HepG2 (cell line): Measurements from ENCODE around the gene SBDS. TPM values are rescaled to one million over a fixed set of nuclear protein-coding genes. Genes with fewer than 3 reads are reported as not detected.
"Not testable (repeated sequence)": the region's sequence is repeated elsewhere in the genome, so short reads cannot be mapped to it uniquely, and the experiment has no call there.

Experiments used
- ATAC-seq: fragments of 200-7000 bp; cut with Tn5 transposase; 3 replicates; pipeline ENCODE4 v1.9.1; 2020; ENCODE audit warnings: mild to moderate bottlenecking, moderate library complexity
- BruUV-seq: library from RNA; stranded (reverse); fragments of 400-500 nt; replicated peaks from 2 replicates; lab custom pipeline; 2021; lab: Mats Ljungman, UMichigan
- CTCF ChIA-PET: fragments of 300-600 bp; formaldehyde crosslinking; extraction: SDS; loops from one replicate; lab custom pipeline; 2021; ENCODE audit warnings: low total read pairs, inconsistent platforms, low intra/inter-chr PET ratio; lab: Yijun Ruan, JAX
- POLR2A ChIA-PET: fragments of 350-600 bp; sonication (Branson Sonifier 250); formaldehyde crosslinking; loops from one replicate; lab custom pipeline; 2020; ENCODE audit warnings: antibody characterized with exemption, inconsistent platforms; lab: Yijun Ruan, JAX
- DNase-seq: peaks from one replicate; pipeline ENCODE4 v3.0.0-alpha.2; 2015; ENCODE audit warnings: low spot score
- FAIRE-seq: peaks from 3 replicates; lab custom pipeline; 2011; peaks lifted over from hg19 to GRCh38; lab: Jason Lieb, UNC
- H2AFZ ChIP-seq: one replicate; pipeline ENCODE4 v1.6.1; 2011; ENCODE audit warnings: low read length, inconsistent platforms
- H3K27ac ChIP-seq: fragments of 300-600 bp; 3 replicates; pipeline ENCODE4 v1.8.0; 2011; ENCODE audit warnings: mixed run types, mild to moderate bottlenecking, mixed read lengths, low read length, inconsistent platforms; ENCODE audit not compliant: insufficient read depth; ENCODE audit errors: extremely low read length
- H3K27me3 ChIP-seq, 2 experiments: fragments of 200-600 bp in 1 of 2; 2 replicates in 1 of 2; 3 replicates in 1 of 2; pipeline versions ENCODE4 v1.6.0 to v1.8.0; 2011; ENCODE audit warnings: low read length in 2 of 2, mild to moderate bottlenecking in 2 of 2, moderate library complexity in 2 of 2, inconsistent platforms in 1 of 2; ENCODE audit not compliant: insufficient read depth in 2 of 2, control insufficient read depth in 1 of 2
- H3K36me3 ChIP-seq, 2 experiments: fragments of 200-600 bp in 1 of 2; replicated peaks in 1 of 2; 2 replicates in 1 of 2; 3 replicates in 1 of 2; pipeline versions ENCODE4 v1.5.1 to v1.8.0; 2011; ENCODE audit warnings: low read length in 2 of 2, inconsistent platforms in 1 of 2; ENCODE audit not compliant: insufficient read depth in 2 of 2, control insufficient read depth in 1 of 2
- H3K4me1 ChIP-seq: 2 replicates; pipeline ENCODE4 v1.5.1; 2012; ENCODE audit warnings: low read length, inconsistent platforms; ENCODE audit not compliant: insufficient read depth
- H3K4me2 ChIP-seq: 2 replicates; pipeline ENCODE4 v1.6.0; 2011; ENCODE audit warnings: low read depth, low read length, inconsistent platforms
- H3K4me3 ChIP-seq, 3 experiments: fragments of 200-600 bp in 1 of 3; sonication (generic), shearing (Covaris generic) in 1 of 3; replicated peaks in 1 of 3; 2 replicates each; pipeline ENCODE4 v1.5.1; 2011 to 2016; ENCODE audit warnings: low read length in 3 of 3, inconsistent platforms in 2 of 3, low read depth in 2 of 3, mild to moderate bottlenecking in 2 of 3, control low read depth in 1 of 3, mixed read lengths in 1 of 3; ENCODE audit not compliant: insufficient read depth in 1 of 3
- H3K79me2 ChIP-seq: one replicate; pipeline ENCODE4 v1.6.1; 2011; ENCODE audit warnings: low read length, inconsistent platforms; ENCODE audit not compliant: insufficient read depth
- H3K9ac ChIP-seq: 2 replicates; pipeline ENCODE4 v1.6.0; 2011; ENCODE audit warnings: mild to moderate bottlenecking, low read depth, low read length, inconsistent platforms; ENCODE audit not compliant: insufficient read depth
- H3K9me3 ChIP-seq: 2 replicates; pipeline ENCODE4 v1.5.1; 2012; ENCODE audit warnings: mild to moderate bottlenecking, low read length
- H4K20me1 ChIP-seq: 2 replicates; pipeline ENCODE4 v1.6.0; 2011; ENCODE audit warnings: inconsistent platforms, mild to moderate bottlenecking, low read length, moderate library complexity; ENCODE audit not compliant: insufficient read depth
- BCL6 ChIP-seq: IDR thresholded peaks from 2 replicates; pipeline ENCODE4 v1.6.1; 2016; ENCODE audit warnings: missing genetic modification reagents, missing compliant biosample characterization
- MEF2D ChIP-seq: sonication (generic); formaldehyde crosslinking; IDR thresholded peaks from 2 replicates; pipeline ENCODE4 v1.5.1; 2020; ENCODE audit warnings: mild to moderate bottlenecking, missing genetic modification reagents
- NFYB ChIP-seq: sonication (generic); formaldehyde crosslinking; IDR thresholded peaks from 2 replicates; pipeline ENCODE4 v1.4.0; 2020; ENCODE audit warnings: missing genetic modification reagents
- PHF8 ChIP-seq: sonication (generic); formaldehyde crosslinking; IDR thresholded peaks from 2 replicates; pipeline ENCODE4 v1.5.0; 2020; ENCODE audit warnings: missing genetic modification reagents
- RFXAP ChIP-seq: sonication (generic); formaldehyde crosslinking; IDR thresholded peaks from 2 replicates; pipeline ENCODE4 v1.4.0; 2020; ENCODE audit warnings: missing genetic modification reagents, borderline replicate concordance
- SP2 ChIP-seq: sonication (generic); formaldehyde crosslinking; IDR thresholded peaks from 2 replicates; pipeline ENCODE4 v1.5.1; 2020; ENCODE audit warnings: mild to moderate bottlenecking, missing genetic modification reagents
- STAG1 ChIP-seq: sonication (generic); formaldehyde crosslinking; IDR thresholded peaks from 2 replicates; pipeline ENCODE4 v1.4.0; 2020; ENCODE audit warnings: missing genetic modification reagents
- TGIF2 ChIP-seq: IDR thresholded peaks from 2 replicates; pipeline ENCODE4 v1.6.1; 2016; ENCODE audit warnings: control low read depth, missing compliant biosample characterization
- WGBS: methylation state at CpG from one replicate; pipeline ENCODE4 v1.1.6; 2017; ENCODE audit warnings: low lambda C conversion rate; 5-methylcytosine and 5-hydroxymethylcytosine counted together
- in situ Hi-C: cut with HindIII; loops from 2 replicates; pipeline ENCODE4 v1.10.0; 2017; ENCODE audit warnings: low pct_unique_long_range_greater_than_20kb; ENCODE audit not compliant: extremely low pct_ligation_motif_present
- intact Hi-C: fragments of 100-400 bp; cut with micrococcal nuclease; formaldehyde crosslinking; loops from one replicate; pipeline ENCODE4 v1.10.0; 2022; ENCODE audit not compliant: unreplicated experiment
- polyA plus RNA-seq, 8 experiments: library from polyadenylated mRNA; depleted of rRNA in 3 of 8; stranded (reverse) in 7 of 8; unstranded in 1 of 8; fragments of >200 nt; fragmentation: Illumina TruSeq in 4 of 8; extraction: Trizol in 4 of 8; gene quantifications; 2 replicates each; pipeline versions ENCODE4 v1.2.1 to v1.2.3, GENCODE V29; 2011 to 2016; ENCODE audit warnings: low read depth in 4 of 8, missing spikeins in 1 of 8, mixed read lengths in 1 of 8; ENCODE audit not compliant: insufficient read depth in 1 of 8
- total RNA-seq, 5 experiments: library from RNA; depleted of rRNA; stranded (reverse); fragments of >200 nt; fragmentation: Illumina TruSeq; extraction: Trizol; gene quantifications; 2 replicates each; pipeline ENCODE4 v1.2.3, GENCODE V29; 2016; ENCODE audit warnings: low read depth in 1 of 5
- TF ChIP-seq, protein P1 (sequence below): sonication (generic); formaldehyde crosslinking; IDR thresholded peaks from 2 replicates; pipeline ENCODE4 v1.5.0; 2020; ENCODE audit warnings: mild to moderate bottlenecking, missing genetic modification reagents, moderate library complexity
- TF ChIP-seq, protein P2 (sequence below): sonication (generic); formaldehyde crosslinking; IDR thresholded peaks from 2 replicates; pipeline ENCODE4 v1.5.1; 2020; ENCODE audit warnings: mild to moderate bottlenecking, missing genetic modification reagents, moderate library complexity

Gene SBDS
- total and polyA plus RNA-seq, 2 of the 13 experiments (the other 11 are each of a cell fraction or from before 2014, with no cell fraction given), result 39.1 to 79.3 TPM

DNA sequence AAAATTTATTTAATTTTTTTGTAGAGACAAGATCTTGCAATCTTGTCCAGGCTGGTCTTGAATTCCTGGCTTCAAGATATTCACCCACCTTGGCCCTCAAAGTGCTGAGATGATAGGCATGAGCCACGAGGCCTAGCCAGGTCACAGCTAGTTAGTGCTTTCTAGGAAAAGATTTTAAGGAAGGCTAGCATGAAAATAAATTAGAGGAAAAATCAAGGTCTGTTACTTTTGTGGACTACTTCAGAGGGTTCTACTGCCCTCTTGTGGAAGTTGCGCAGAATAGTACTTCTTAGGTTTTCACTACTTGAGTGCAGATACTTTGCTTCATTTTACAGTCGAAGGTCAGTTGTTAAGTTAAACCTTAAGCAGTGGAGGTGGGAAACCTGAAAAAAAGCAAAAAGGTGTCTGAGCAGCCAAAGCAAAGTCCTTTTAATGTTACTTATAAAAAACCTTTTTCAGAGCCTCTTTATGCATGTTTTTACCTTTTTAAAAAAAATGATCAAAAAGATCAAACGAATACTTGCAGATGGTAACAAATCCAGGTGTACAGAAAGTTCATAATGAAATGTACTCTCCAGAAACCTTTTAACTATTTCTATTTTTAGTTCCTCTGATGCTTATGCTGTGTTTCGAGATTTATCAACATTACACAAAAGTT, 5.3 kb upstream of the SBDS start:
- H3K27me3 ChIP-seq, H2AFZ ChIP-seq, BruUV-seq, ATAC-seq, in situ Hi-C loops, POLR2A ChIA-PET, intact Hi-C loops, H3K36me3 ChIP-seq, H4K20me1 ChIP-seq, H3K9me3 ChIP-seq, H3K4me2 ChIP-seq, CTCF ChIA-PET, H3K27ac ChIP-seq, H3K4me3 ChIP-seq, H3K4me1 ChIP-seq, H3K79me2 ChIP-seq, H3K9ac ChIP-seq: not testable (repeated sequence)
- FAIRE-seq, result peak; percentile 88
- peak; percentile 62 for TF ChIP-seq BCL6 (CRISPR knock-in tag)
- TF ChIP-seq, protein P1, sequence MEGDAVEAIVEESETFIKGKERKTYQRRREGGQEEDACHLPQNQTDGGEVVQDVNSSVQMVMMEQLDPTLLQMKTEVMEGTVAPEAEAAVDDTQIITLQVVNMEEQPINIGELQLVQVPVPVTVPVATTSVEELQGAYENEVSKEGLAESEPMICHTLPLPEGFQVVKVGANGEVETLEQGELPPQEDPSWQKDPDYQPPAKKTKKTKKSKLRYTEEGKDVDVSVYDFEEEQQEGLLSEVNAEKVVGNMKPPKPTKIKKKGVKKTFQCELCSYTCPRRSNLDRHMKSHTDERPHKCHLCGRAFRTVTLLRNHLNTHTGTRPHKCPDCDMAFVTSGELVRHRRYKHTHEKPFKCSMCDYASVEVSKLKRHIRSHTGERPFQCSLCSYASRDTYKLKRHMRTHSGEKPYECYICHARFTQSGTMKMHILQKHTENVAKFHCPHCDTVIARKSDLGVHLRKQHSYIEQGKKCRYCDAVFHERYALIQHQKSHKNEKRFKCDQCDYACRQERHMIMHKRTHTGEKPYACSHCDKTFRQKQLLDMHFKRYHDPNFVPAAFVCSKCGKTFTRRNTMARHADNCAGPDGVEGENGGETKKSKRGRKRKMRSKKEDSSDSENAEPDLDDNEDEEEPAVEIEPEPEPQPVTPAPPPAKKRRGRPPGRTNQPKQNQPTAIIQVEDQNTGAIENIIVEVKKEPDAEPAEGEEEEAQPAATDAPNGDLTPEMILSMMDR (CRISPR knock-in tag), result peak; percentile 18; the same call in 1 of the 2 replicates
- TF ChIP-seq STAG1 (CRISPR knock-in tag), result peak; percentile 66
- 48% methylated on average over 4 of the region's 5 CpGs for whole genome bisulfite sequencing
- peak; percentile 34 for DNase-seq

DNA sequence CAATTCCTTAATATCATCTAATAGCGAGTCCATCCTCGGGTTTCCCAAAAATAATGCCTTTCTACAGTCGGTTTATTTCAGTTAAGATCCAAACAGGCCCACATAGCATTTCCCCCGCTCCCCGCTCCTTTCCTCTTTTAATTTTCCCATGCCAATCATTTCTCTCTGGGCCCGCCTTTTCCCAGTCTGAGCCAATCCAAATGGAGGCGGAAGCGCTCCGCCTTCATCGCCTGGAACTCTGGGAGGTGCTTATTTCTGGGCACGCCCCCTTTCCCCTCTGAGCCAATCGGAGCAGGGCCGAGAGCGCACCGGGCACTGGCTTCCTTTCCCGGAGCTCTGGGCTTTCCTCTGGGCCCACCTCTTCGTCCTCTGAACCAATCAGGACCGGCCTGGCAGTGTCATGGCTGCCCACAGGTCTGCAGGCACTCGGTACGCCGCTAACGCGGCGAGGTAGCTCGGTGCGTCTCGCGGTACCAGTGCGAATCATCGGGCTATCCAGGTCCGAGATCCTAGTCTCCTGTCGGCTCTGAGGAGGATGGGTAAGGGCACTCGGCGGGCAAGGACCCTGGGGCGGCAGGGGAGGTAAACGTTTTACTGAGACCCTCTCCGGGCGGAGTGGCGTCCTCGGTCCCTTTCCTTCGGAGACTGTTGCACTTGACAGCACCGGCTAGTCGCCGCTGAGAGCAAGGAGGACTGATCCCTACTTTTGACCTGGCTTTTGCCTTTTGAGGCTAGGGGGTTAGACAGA, 1.2 kb upstream of the SBDS start, which contains the start of gene TYW1:
Gene TYW1 (plus strand): TSS at position 390 of the 748 bp plus-strand sequence. CDS start 146 bp downstream, at position 536.
- Histone ChIP-seq H3K4me2 (peak within 1 kb of the TSS; percentile 68), H2AFZ (peak within 1 kb of the TSS; percentile 61), H3K9ac (peak within 1 kb of the TSS; percentile 94), H3K27ac (peak within 1 kb of the TSS; percentile 87), H3K4me3 (peak within 1 kb of the TSS; percentile 72 to 90 (median 81))
- H3K27me3 ChIP-seq, CTCF ChIA-PET, BruUV-seq, H4K20me1 ChIP-seq, H3K9me3 ChIP-seq, H3K79me2 ChIP-seq, H3K4me1 ChIP-seq, H3K36me3 ChIP-seq: not testable (repeated sequence)
- FAIRE-seq (peak; percentile 85), ATAC-seq (peak; percentile 96), DNase-seq (peak; percentile 96)
- under 1% methylated on average over 21 of the region's 44 CpGs for WGBS
- in situ Hi-C loops (loop anchor here (25.0 kb wide), 1 partner anchor 159 kb away; no protein-coding TSS in a partner anchor), intact Hi-C loops (loop anchor here (2.0 kb wide), 1 partner anchor 154 kb away; no protein-coding TSS in a partner anchor)
- POLR2A ChIA-PET, result interaction anchor here (1.0 to 3.0 kb wide), 6 partner anchors 66 to 343 kb away, joined by 3 to 44 read pairs (median 6); partner anchors contain the start of gene TMEM248
- TF ChIP-seq SP2, result peak; percentile 88
- TF ChIP-seq PHF8 (CRISPR knock-in tag), result peak; percentile 85
- 0 out of 2 replicates have a peak, but pooled peaks have one; percentile 57 for TF ChIP-seq TGIF2 (CRISPR knock-in tag)
- TF ChIP-seq RFXAP (CRISPR knock-in tag), result 0 out of 2 replicates have a peak, but pooled peaks have one; percentile 20
- peak; percentile 89 for TF ChIP-seq NFYB (CRISPR knock-in tag)
- TF ChIP-seq, protein P2, sequence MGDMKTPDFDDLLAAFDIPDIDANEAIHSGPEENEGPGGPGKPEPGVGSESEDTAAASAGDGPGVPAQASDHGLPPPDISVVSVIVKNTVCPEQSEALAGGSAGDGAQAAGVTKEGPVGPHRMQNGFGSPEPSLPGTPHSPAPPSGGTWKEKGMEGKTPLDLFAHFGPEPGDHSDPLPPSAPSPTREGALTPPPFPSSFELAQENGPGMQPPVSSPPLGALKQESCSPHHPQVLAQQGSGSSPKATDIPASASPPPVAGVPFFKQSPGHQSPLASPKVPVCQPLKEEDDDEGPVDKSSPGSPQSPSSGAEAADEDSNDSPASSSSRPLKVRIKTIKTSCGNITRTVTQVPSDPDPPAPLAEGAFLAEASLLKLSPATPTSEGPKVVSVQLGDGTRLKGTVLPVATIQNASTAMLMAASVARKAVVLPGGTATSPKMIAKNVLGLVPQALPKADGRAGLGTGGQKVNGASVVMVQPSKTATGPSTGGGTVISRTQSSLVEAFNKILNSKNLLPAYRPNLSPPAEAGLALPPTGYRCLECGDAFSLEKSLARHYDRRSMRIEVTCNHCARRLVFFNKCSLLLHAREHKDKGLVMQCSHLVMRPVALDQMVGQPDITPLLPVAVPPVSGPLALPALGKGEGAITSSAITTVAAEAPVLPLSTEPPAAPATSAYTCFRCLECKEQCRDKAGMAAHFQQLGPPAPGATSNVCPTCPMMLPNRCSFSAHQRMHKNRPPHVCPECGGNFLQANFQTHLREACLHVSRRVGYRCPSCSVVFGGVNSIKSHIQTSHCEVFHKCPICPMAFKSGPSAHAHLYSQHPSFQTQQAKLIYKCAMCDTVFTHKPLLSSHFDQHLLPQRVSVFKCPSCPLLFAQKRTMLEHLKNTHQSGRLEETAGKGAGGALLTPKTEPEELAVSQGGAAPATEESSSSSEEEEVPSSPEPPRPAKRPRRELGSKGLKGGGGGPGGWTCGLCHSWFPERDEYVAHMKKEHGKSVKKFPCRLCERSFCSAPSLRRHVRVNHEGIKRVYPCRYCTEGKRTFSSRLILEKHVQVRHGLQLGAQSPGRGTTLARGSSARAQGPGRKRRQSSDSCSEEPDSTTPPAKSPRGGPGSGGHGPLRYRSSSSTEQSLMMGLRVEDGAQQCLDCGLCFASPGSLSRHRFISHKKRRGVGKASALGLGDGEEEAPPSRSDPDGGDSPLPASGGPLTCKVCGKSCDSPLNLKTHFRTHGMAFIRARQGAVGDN, result peak; percentile 75
- TF ChIP-seq MEF2D (CRISPR knock-in tag), result 0 out of 2 replicates have a peak, but pooled peaks have one; percentile 30
